Fibroblast of pulmonary artery (primary cell): ENCODE measurements around the gene CELA2A.
"Not testable (repeated sequence)": the region's sequence is repeated elsewhere in the genome, so short reads cannot be mapped to it uniquely, and the experiment has no call there.

Experiments
- DNase-seq: peaks from one replicate; pipeline ENCODE4 v3.0.0-alpha.2; 2010; ENCODE audit warnings: low read depth
- H3K4me3 ChIP-seq: replicated peaks from 2 replicates; pipeline ENCODE4 v1.5.1; 2011; ENCODE audit warnings: low read depth, mild to moderate bottlenecking, control low read depth, low read length, moderate library complexity
- TF ChIP-seq, protein P1 (sequence below): IDR thresholded peaks from 2 replicates; pipeline ENCODE4 v1.5.1; 2011; ENCODE audit warnings: mild to moderate bottlenecking, control low read depth, low read length, inconsistent platforms; ENCODE audit errors: missing control alignments

Gene CELA2A

DNA sequence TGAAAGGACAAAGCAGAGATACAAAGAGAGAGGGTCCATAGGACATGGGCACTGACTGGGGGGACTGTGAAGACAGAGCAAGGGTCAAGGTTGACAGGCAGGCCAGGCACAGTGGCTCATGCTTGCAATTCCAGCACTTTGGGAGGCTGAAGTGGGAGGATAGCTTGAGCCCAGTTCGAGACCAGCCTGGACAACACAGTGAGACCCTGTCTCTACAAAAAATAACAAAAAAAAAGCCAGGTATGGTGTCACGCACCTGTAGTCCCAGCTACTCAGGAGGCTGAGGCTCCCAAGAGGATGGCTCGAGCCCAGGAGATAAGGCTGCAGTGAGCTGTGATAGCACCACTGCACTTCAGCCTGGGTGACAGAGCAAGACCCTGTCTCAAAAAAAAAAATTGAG lies 63.1 kb downstream of the CELA2A start:
- DNase-seq, result no peak
- H3K4me3 ChIP-seq, result no peak overlapping the region
- TF ChIP-seq, protein P1, sequence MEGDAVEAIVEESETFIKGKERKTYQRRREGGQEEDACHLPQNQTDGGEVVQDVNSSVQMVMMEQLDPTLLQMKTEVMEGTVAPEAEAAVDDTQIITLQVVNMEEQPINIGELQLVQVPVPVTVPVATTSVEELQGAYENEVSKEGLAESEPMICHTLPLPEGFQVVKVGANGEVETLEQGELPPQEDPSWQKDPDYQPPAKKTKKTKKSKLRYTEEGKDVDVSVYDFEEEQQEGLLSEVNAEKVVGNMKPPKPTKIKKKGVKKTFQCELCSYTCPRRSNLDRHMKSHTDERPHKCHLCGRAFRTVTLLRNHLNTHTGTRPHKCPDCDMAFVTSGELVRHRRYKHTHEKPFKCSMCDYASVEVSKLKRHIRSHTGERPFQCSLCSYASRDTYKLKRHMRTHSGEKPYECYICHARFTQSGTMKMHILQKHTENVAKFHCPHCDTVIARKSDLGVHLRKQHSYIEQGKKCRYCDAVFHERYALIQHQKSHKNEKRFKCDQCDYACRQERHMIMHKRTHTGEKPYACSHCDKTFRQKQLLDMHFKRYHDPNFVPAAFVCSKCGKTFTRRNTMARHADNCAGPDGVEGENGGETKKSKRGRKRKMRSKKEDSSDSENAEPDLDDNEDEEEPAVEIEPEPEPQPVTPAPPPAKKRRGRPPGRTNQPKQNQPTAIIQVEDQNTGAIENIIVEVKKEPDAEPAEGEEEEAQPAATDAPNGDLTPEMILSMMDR, result no peak

GRCh38 chr1:15521206-15521906 lies 64.8 kb downstream of the CELA2A start:
- H3K4me3 ChIP-seq, DNase-seq: not testable (repeated sequence)
